ENCODE measurements around the gene UAP1L1. TPM values are rescaled to one million over a fixed set of nuclear protein-coding genes. Genes with fewer than 3 reads are reported as not detected.

UAP1L1 gene
- total RNA-seq, 1 experiment from 2014 or later, result 6.6 TPM

GRCh38 chr9:137058521-137059234 is 18.6 kb upstream of the UAP1L1 start:
- no peak overlapping the region for H2BK5ac ChIP-seq (ENCODE audit: insufficient read length, low read length)
- H3K9ac ChIP-seq (ENCODE audit: extremely low read depth, insufficient read length, low read length), result no peak overlapping the region
- H3K4me2 ChIP-seq (ENCODE audit: insufficient read depth, insufficient read length, low read length), result no peak overlapping the region
- no peak overlapping the region for H2AK5ac ChIP-seq (ENCODE audit: insufficient read length, low read length)
- DNase-seq, result no peak
- WGBS (ENCODE audit: extremely low coverage, insufficient read length, low lambda C conversion rate), result no CpG with 5 or more reads among the region's 9 CpGs
- H3K23ac ChIP-seq (ENCODE audit: insufficient read length, low read depth, low read length), result no peak overlapping the region
- H3K56ac ChIP-seq (ENCODE audit: insufficient read length, low read depth, low read length), result no peak overlapping the region
- no peaks in the 10 kb centered on the region for H3K79me1 ChIP-seq (ENCODE audit: insufficient read depth, low read depth, low read length, poor library complexity, severe bottlenecking)
- no peaks in the 10 kb centered on the region; the same call in 1 of the 2 replicates for H3K27me3 ChIP-seq (ENCODE audit: insufficient read depth, low read length)
- no peaks in the 10 kb centered on the region for H4K20me1 ChIP-seq (ENCODE audit: control insufficient read depth, insufficient read depth, insufficient read length)
- no peak overlapping the region for H3K4ac ChIP-seq (ENCODE audit: low read depth, low read length)
- Mint-ChIP-seq H3K4me1 (peaks cover 2 to 7% of the 10 kb centered on the region in 2 experiments), H3K36me3 (ENCODE audit: insufficient read depth in 1 of 3, low read depth in 3 of 3) (no peaks in the 10 kb centered on the region), H3K27ac (no peak overlapping the region), H3K27me3 (ENCODE audit: low read depth) (peaks cover 35% of the 10 kb centered on the region), H3K4me3 (no peak overlapping the region), H3K9me3 (no peaks in the 10 kb centered on the region)
- no peak overlapping the region for H2BK15ac ChIP-seq (ENCODE audit: low read depth, low read length)
- no peak overlapping the region for H4K8ac ChIP-seq (replicated peaks; ENCODE audit: insufficient read length, low read depth, low read length)
- no peaks in the 10 kb centered on the region for H3K9me3 ChIP-seq (ENCODE audit: control insufficient read depth, low read depth, low read length)
- H2BK12ac ChIP-seq (ENCODE audit: insufficient read length, low read depth, low read length), result no peak overlapping the region
- H3K4me1 ChIP-seq (ENCODE audit: insufficient read depth, low read length), result no peaks in the 10 kb centered on the region
- H3T11ph ChIP-seq (ENCODE audit: low read length), result no peak overlapping the region
- no peak overlapping the region for H2BK120ac ChIP-seq (ENCODE audit: low read depth, low read length, poor library complexity, severe bottlenecking)
- no peak overlapping the region for H3K14ac ChIP-seq (ENCODE audit: insufficient read depth, low read length)
- no peak overlapping the region for H2BK20ac ChIP-seq (ENCODE audit: low read depth, low read length, poor library complexity, severe bottlenecking)
- no peaks in the 10 kb centered on the region for H3K79me2 ChIP-seq (ENCODE audit: insufficient read depth, low read length)
- no peak overlapping the region for H4K5ac ChIP-seq (ENCODE audit: insufficient read length, low read depth, low read length)
- TF ChIP-seq CTCF (conservative IDR thresholded peaks at IDR 0.05), result no peak
- no peak overlapping the region for H3K27ac ChIP-seq (ENCODE audit: insufficient read length, low read depth, low read length)
- H3K23me2 ChIP-seq (ENCODE audit: insufficient read length, low read depth, low read length, poor library complexity, severe bottlenecking), result peaks cover 6% of the 10 kb centered on the region
- H2AFZ ChIP-seq (ENCODE audit: low read length), result no peak overlapping the region
- H3K18ac ChIP-seq (ENCODE audit: insufficient read length, low read depth, low read length), result no peak overlapping the region
- H4K91ac ChIP-seq (ENCODE audit: insufficient read length, low read depth, low read length), result no peak overlapping the region

All from H9 (cell line).